B cell (primary cell): ENCODE data around the gene CROCC. TPM values are rescaled to one million over a fixed set of nuclear protein-coding genes. Genes with fewer than 3 reads are reported as not detected.

Experiments used
- ATAC-seq: fragments of 200-7000 bp; cut with Tn5 transposase; one replicate; pipeline ENCODE4 v1.10.0; 2021; ENCODE audit warnings: low read depth, mild to moderate bottlenecking, moderate number of reproducible peaks, moderate library complexity
- CTCF ChIA-PET: fragments of 350-600 bp; sonication (Branson Sonifier 250); formaldehyde crosslinking; loops from one replicate; lab custom pipeline; 2021; ENCODE audit warnings: antibody characterized with exemption, inconsistent platforms; lab: Charles Lee
- POLR2A ChIA-PET: fragments of 350-600 bp; sonication (Branson Sonifier 250); formaldehyde crosslinking; loops from one replicate; lab custom pipeline; 2021; ENCODE audit warnings: antibody characterized with exemption; lab: Charles Lee
- DNase-seq: peaks from one replicate; pipeline ENCODE4 v3.0.0; 2013
- H2AFZ ChIP-seq: 2 replicates; pipeline ENCODE4 v1.6.1; 2012; ENCODE audit warnings: mild to moderate bottlenecking, low read depth, low read length; ENCODE audit not compliant: insufficient read depth, poor library complexity, severe bottlenecking
- H3K27ac ChIP-seq, 2 donors: 1 replicate in 1 of 2; 2 replicates in 1 of 2; pipeline ENCODE4 v1.5.1; 2012 to 2013; ENCODE audit warnings: low read length in 2 of 2, mild to moderate bottlenecking in 2 of 2, moderate library complexity in 1 of 2
- H3K27me3 ChIP-seq, 4 experiments: fragments of 200-600 bp in 1 of 4; sonication (generic) in 1 of 4; replicated peaks in 1 of 4; 1 replicate in 2 of 4; 2 replicates in 2 of 4; pipeline versions ENCODE4 v1.6.1 to v1.7.0; 2013 to 2016; ENCODE audit warnings: low read length in 3 of 4, mild to moderate bottlenecking in 2 of 4, mixed read lengths in 1 of 4, moderate library complexity in 1 of 4; ENCODE audit not compliant: insufficient read depth in 4 of 4, control insufficient read depth in 3 of 4; ENCODE audit errors: control extremely low read depth in 1 of 4
- H3K36me3 ChIP-seq, 2 experiments: replicated peaks in 1 of 2; 1 replicate in 1 of 2; 2 replicates in 1 of 2; pipeline versions ENCODE4 v1.6.1 to v1.7.1; 2013; ENCODE audit warnings: low read length in 1 of 2; ENCODE audit not compliant: insufficient read depth in 2 of 2, control insufficient read depth in 1 of 2; ENCODE audit errors: control extremely low read depth in 1 of 2, extremely low read depth in 1 of 2
- H3K4me1 ChIP-seq, 2 donors: fragments of 200-600 bp in 1 of 2; sonication (generic) in 1 of 2; 1 replicate in 1 of 2; 2 replicates in 1 of 2; pipeline versions ENCODE4 v1.5.1 to v1.6.1; 2013 to 2017; ENCODE audit warnings: low read length in 2 of 2; ENCODE audit not compliant: control insufficient read depth in 2 of 2, insufficient read depth in 2 of 2
- H3K4me2 ChIP-seq: replicated peaks from 2 replicates; pipeline ENCODE3; 2012; ENCODE audit warnings: mild to moderate bottlenecking, low read depth, low read length; ENCODE audit not compliant: poor library complexity, severe bottlenecking
- H3K4me3 ChIP-seq, 5 experiments: fragments of 200-600 bp in 1 of 5; sonication (generic) in 1 of 5; 1 replicate in 3 of 5; 2 replicates in 2 of 5; pipeline versions ENCODE4 v1.5.1 to v1.7.0; 2011 to 2016; ENCODE audit warnings: low read length in 4 of 5, mild to moderate bottlenecking in 4 of 5, low read depth in 2 of 5, control low read depth in 1 of 5, moderate library complexity in 1 of 5; ENCODE audit not compliant: insufficient read depth in 1 of 5; ENCODE audit errors: control extremely low read depth in 1 of 5, extremely low read depth in 1 of 5
- H3K79me2 ChIP-seq: fragments of 200-600 bp; sonication (generic); one replicate; pipeline ENCODE4 v1.6.0; 2016; ENCODE audit warnings: low read length; ENCODE audit not compliant: control insufficient read depth, insufficient read depth
- H3K9ac ChIP-seq: fragments of 200-600 bp; sonication (generic); 2 replicates; pipeline ENCODE4 v1.6.1; 2017; ENCODE audit warnings: mild to moderate bottlenecking, low read length, moderate library complexity
- H3K9me3 ChIP-seq, 3 donors: one replicate each; pipeline versions ENCODE4 v1.6.1 to v1.7.1; 2013; ENCODE audit warnings: low read length in 2 of 3; ENCODE audit not compliant: control insufficient read depth in 2 of 3, insufficient read depth in 1 of 3; ENCODE audit errors: control extremely low read depth in 1 of 3
- H4K20me1 ChIP-seq: 2 replicates; pipeline ENCODE4 v1.6.0; 2012; ENCODE audit warnings: mild to moderate bottlenecking, low read length; ENCODE audit not compliant: insufficient read depth, control insufficient read depth, poor library complexity, severe bottlenecking
- H3K27ac Mint-ChIP-seq: one replicate; pipeline ENCODE4 v1.8.0; 2021; ENCODE audit warnings: mixed read lengths
- H3K27me3 Mint-ChIP-seq: one replicate; pipeline ENCODE4 v1.8.0; 2021; ENCODE audit warnings: mixed read lengths
- H3K4me1 Mint-ChIP-seq: one replicate; pipeline ENCODE4 v1.8.0; 2021; ENCODE audit warnings: mixed read lengths
- H3K4me3 Mint-ChIP-seq: one replicate; pipeline ENCODE4 v1.8.0; 2021; ENCODE audit warnings: mixed read lengths
- H3K9me3 Mint-ChIP-seq: one replicate; pipeline ENCODE4 v1.8.0; 2022; ENCODE audit warnings: mixed read lengths; ENCODE audit not compliant: insufficient read depth
- CTCF ChIP-seq: fragments of 200-600 bp; IDR thresholded peaks from one replicate; pipeline ENCODE4 v1.8.0; 2022; ENCODE audit warnings: antibody characterized with exemption, mild to moderate bottlenecking
- EZH2 ChIP-seq: IDR thresholded peaks from 2 replicates; pipeline ENCODE4 v1.6.1; 2012; ENCODE audit warnings: borderline replicate concordance, low read depth, mild to moderate bottlenecking, moderate library complexity, low read length; ENCODE audit not compliant: insufficient read depth, poor library complexity, severe bottlenecking
- WGBS: methylation state at CpG from one replicate; pipeline ENCODE4 v1.1.5; 2013; ENCODE audit warnings: missing lambda C conversion rate; ENCODE audit not compliant: insufficient coverage; 5-methylcytosine and 5-hydroxymethylcytosine counted together
- intact Hi-C: fragments of 100-400 bp; cut with micrococcal nuclease; formaldehyde crosslinking; loops from one replicate; pipeline ENCODE4 v1.10.0; 2022
- polyA plus RNA-seq: library from polyadenylated mRNA; depleted of rRNA; stranded (reverse); fragments of >200 nt; gene quantifications from 2 replicates; pipeline ENCODE4 v1.2.3, GENCODE V29; 2012
- total RNA-seq, 2 donors: library from RNA; stranded (reverse); fragments of 120-200 nt in 1 of 2; gene quantifications; 1 replicate in 1 of 2; 2 replicates in 1 of 2; pipeline versions ENCODE4 v1.2.3 to v1.2.4, GENCODE V29; 2013 to 2022

CROCC gene
- total and polyA plus RNA-seq, 2 donors (not counting 1 experiment from before 2014, with no cell fraction given), result 66.2 to 120 TPM

DNA sequence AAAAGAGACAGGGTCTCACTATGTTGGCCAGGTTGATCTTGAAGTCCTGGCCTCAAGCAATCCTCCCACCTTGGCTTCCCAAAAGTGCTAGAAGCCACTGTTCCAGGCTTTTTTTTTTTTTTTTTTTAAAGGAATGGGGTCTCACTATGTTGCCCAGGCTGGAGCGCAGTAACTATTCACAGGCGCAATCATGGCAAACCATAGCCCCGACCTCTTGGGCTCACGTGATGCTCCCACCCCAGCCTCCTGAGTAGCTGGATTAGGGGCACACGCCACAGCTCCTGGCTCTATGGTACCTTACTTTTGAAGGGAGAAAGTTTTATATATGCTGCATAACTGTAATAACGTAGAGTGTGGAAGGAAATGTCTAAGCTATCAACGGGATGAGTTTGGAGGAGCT, 95.7 kb downstream of the CROCC start:
- H3K79me2 ChIP-seq, result no peaks in the 10 kb centered on the region
- Mint-ChIP-seq H3K4me1 (peaks cover 16% of the 10 kb centered on the region), H3K27me3 (no peaks in the 10 kb centered on the region), H3K9me3 (no peaks in the 10 kb centered on the region), H3K4me3 (no peak overlapping the region), H3K27ac (peak overlapping the region; percentile 59)
- POLR2A ChIA-PET, result interaction anchor here (0.6 kb wide), 1 partner anchor 34 kb away, joined by 4 read pairs; no protein-coding TSS in a partner anchor
- ATAC-seq, result no peak
- no peak overlapping the region for H2AFZ ChIP-seq
- 100% methylated on average over 4 of the region's 7 CpGs for WGBS
- H3K36me3 ChIP-seq, result peaks cover 4 to 38% of the 10 kb centered on the region in 2 experiments
- H3K9ac ChIP-seq, result no peak overlapping the region
- H3K4me1 ChIP-seq, result peaks cover 7 to 18% of the 10 kb centered on the region in 2 donors
- intact Hi-C loops, result no loop called here
- no peak for DNase-seq
- H4K20me1 ChIP-seq, result no peaks in the 10 kb centered on the region
- no peak overlapping the region for H3K27ac ChIP-seq
- TF ChIP-seq CTCF (no peak), EZH2 (no peak)
- H3K4me3 ChIP-seq, result no peak overlapping the region
- CTCF ChIA-PET, result interaction anchor here (1.4 kb wide), 1 partner anchor 27 kb away, joined by 5 read pairs; no protein-coding TSS in a partner anchor
- H3K27me3 ChIP-seq, result no peaks in the 10 kb centered on the region
- no peak overlapping the region for H3K4me2 ChIP-seq
- H3K9me3 ChIP-seq, result no peaks in the 10 kb centered on the region

GRCh38 chr1:17018849-17019248, 97.1 kb downstream of the CROCC start:
- no peaks in the 10 kb centered on the region for H4K20me1 ChIP-seq
- peak; percentile 30 for DNase-seq
- Mint-ChIP-seq H3K27me3 (no peaks in the 10 kb centered on the region), H3K4me3 (no peak overlapping the region), H3K4me1 (peaks cover 16% of the 10 kb centered on the region), H3K27ac (peak overlapping the region; percentile 84), H3K9me3 (no peaks in the 10 kb centered on the region)
- intact Hi-C loops, result no loop called here
- no peak overlapping the region for H2AFZ ChIP-seq
- no peak overlapping the region for H3K4me3 ChIP-seq
- no peaks in the 10 kb centered on the region for H3K27me3 ChIP-seq
- 64% methylated on average over 1 of the region's 1 CpG for WGBS
- H3K36me3 ChIP-seq, result peaks cover 6 to 52% of the 10 kb centered on the region in 2 experiments
- H3K9ac ChIP-seq, result no peak overlapping the region
- peaks cover 12 to 13% of the 10 kb centered on the region in 2 donors for H3K4me1 ChIP-seq
- TF ChIP-seq EZH2, result no peak
- TF ChIP-seq CTCF, result no peak
- ATAC-seq, result no peak
- H3K9me3 ChIP-seq, result no peaks in the 10 kb centered on the region
- peak overlapping the region in 1 of 2 donors; percentile 58 for H3K27ac ChIP-seq
- POLR2A ChIA-PET, result no interaction called here
- CTCF ChIA-PET, result interaction anchor here (0.7 kb wide), 1 partner anchor 27 kb away, joined by 3 read pairs; no protein-coding TSS in a partner anchor
- no peak overlapping the region for H3K4me2 ChIP-seq
- no peaks in the 10 kb centered on the region for H3K79me2 ChIP-seq
